ENCODE data around the gene PATJ.

Gene PATJ

GRCh38 chr1:61925591-61926298 is 183.5 kb downstream of the PATJ start:
- H3K4me3 ChIP-seq (ENCODE audit: low read depth, low read length), result no peak overlapping the region
- TF ChIP-seq CTCF (conservative IDR thresholded peaks at IDR 0.05; ENCODE audit: low read depth, low read length), result no peak
- DNase-seq (ENCODE audit: low read depth), result no peak

DNA sequence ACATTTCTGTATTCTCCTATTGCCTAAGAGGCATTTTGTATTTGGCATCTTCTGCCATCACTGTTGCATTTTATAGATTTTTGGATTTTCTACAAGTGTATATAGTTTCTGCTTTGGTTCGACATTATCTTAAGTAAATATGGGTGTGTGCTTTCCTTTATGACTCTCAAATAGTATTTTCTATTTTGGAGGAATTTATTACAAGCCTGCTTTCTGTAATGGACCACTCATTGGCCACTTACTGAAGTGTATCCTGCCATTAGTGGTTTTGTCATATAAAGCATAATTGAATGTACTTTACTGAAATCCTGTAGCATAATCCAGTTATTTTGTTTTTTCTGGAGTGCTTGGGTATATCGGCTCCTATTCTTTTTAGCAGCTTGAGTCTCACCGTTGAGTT is 184.3 kb downstream of the PATJ start:
- TF ChIP-seq CTCF (conservative IDR thresholded peaks at IDR 0.05; ENCODE audit: low read depth, low read length), result no peak
- H3K4me3 ChIP-seq (ENCODE audit: low read depth, low read length), result no peak overlapping the region
- no peak for DNase-seq (ENCODE audit: low read depth)

- H3K4me3 ChIP-seq (ENCODE audit: low read depth, low read length), result no peak overlapping the region
- DNase-seq (ENCODE audit: low read depth), result no peak
- TF ChIP-seq CTCF (conservative IDR thresholded peaks at IDR 0.05; ENCODE audit: low read depth, low read length), result no peak
Observed at GRCh38 chr1:61930116-61930645, 187.9 kb downstream of the PATJ start.

DNA sequence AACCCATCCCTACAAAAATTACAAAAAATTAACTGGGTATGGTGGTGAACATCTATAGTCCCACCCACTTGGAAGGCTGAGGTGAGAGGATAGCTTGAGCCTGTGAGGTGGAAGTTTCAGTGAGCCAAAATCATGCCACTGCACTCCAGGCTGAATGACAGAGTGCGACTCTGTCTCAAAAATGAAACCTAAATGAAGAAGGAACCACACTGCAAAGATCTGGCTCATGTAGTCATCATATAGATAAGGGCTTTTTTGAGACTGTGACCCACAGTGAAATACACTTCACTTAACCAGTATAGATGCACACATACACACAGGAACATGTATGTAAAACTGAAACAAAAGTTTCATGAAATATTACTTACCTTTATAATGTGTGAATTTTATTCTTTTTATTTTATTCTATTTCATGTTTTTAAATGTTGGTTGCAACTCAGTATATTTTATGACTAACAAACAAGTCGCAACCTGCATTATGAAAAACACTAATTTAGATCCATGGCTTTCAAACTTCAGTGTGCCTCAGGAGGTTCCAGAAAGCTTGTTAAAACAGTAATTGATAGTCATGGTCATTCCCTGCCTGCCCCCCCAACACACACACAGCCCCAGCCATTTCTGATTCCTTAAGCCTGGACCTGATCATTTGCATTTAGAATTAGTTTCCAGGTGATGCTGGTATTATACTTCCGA is 189.5 kb downstream of the PATJ start:
- H3K4me3 ChIP-seq (ENCODE audit: low read depth, low read length), result no peak overlapping the region
- DNase-seq (ENCODE audit: low read depth), result no peak
- TF ChIP-seq CTCF (conservative IDR thresholded peaks at IDR 0.05; ENCODE audit: low read depth, low read length), result no peak

GRCh38 chr1:61935516-61935915 is 193.2 kb downstream of the PATJ start:
- no peak overlapping the region for H3K4me3 ChIP-seq (ENCODE audit: low read depth, low read length)
- TF ChIP-seq CTCF (conservative IDR thresholded peaks at IDR 0.05; ENCODE audit: low read depth, low read length), result no peak
- DNase-seq (ENCODE audit: low read depth), result no peak

DNA sequence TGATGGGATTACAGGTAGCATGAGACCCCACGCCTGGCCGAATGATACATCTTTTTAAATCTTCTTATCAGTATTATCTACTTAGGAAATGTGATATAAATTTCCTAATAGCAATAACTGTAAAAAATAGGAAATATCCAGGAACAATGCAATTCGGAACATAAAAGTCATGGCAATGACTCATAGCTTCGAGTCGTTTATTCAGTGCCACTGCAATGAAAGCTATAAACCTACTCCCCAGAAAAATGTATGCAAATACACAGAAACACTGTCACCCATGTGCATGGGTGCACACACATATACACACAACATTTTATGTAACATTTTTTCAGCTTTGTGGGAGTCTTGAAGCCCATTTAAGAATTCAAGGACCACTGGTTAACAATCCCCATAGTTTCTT is 194.6 kb downstream of the PATJ start:
- no peak for DNase-seq (ENCODE audit: low read depth)
- TF ChIP-seq CTCF (conservative IDR thresholded peaks at IDR 0.05; ENCODE audit: low read depth, low read length), result no peak
- H3K4me3 ChIP-seq (ENCODE audit: low read depth, low read length), result no peak overlapping the region

Measured in choroid plexus epithelial cell (primary cell).